Amniotic epithelial cell (primary cell): ENCODE measurements around the gene JUNB.
"Not testable (repeated sequence)": the region's sequence is repeated elsewhere in the genome, so short reads cannot be mapped to it uniquely, and the experiment has no call there.

Source experiments
- DNase-seq: peaks from one replicate; pipeline ENCODE4 v3.0.0-alpha.2; 2010; ENCODE audit warnings: low read depth

The JUNB gene

DNA sequence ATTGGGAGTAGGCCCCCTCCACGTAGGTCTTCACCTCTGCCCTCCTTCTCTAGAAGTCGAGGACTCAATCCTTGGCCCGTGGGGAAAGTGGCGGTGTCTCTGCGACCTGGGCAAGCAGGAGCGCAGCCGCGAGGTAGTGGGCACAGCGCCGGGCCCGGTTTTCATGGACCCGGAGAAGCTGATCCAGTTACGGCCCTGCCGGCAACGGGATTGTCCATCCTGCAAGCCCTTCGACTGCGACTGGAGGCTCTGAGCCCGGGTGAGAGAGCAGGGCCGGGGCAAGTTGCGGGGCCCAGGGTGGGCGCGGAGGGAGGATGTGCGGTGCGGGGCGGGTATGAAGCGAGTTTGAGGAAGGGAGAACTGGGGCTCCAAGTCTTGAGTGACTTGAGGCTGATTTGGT, 12.8 kb downstream of the JUNB start:
- no peak for DNase-seq

DNA sequence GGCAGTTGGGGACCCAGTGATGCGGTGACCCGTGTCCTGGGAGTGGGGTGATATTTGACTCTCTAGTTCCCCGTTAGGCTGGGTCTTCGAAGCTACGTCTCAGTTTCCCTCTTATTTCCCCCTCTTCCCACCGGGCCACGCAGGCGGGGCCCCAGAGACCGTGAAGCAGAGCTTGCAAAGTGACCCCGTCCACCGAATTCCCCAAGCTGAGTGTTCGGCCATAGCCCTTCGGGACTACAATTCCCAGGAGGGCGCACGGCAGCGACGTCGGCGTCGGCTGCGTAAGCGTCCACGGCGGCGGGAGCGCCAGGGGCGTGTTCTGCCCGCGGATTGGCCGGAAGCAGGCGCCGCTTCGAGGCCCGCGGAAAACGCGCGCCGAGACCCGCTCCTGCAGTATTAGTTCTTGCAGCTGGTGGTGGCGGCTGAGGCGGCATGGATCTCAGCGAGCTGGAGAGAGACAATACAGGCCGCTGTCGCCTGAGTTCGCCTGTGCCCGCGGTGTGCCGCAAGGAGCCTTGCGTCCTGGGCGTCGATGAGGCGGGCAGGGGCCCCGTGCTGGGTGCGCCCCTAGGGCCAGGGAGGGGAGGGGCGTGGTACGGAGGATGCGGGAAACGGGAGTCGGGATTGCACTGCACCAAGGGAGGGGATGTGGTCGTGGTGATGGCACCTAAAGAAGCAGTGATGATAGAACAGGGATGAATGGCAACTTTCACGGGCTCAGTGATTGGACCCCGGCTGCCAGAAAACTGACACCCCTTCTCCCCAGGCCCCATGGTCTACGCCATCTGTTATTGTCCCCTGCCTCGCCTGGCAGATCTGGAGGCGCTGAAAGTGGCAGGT, 15.2 kb downstream of the JUNB start, which contains the start of gene RNASEH2A:
Gene RNASEH2A, plus strand, starts transcription at position 343 of the 840 bp plus-strand sequence. Its CDS starts 90 bp downstream, at position 433.
- DNase-seq = peak; percentile 85

DNA sequence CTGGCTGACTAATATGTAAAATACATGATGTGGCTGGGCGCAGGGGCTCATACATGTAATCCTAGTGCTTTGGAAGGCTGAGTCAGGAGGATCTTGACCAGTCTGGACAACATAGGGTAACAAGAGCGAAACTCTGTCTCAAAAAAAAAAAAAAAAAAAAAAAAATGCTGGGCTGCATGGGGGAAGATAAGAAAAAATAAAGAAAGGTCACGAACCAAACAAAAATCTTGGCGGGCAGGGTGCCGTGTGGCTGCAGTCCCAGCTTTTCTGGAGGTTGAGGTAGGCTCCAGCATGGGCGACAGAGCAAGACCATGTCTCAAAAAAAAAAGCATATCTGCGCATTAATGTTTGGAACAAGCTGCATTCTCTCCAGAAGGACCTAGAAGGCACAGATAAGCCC, 23.8 kb downstream of the JUNB start:
- DNase-seq = no peak

DNA sequence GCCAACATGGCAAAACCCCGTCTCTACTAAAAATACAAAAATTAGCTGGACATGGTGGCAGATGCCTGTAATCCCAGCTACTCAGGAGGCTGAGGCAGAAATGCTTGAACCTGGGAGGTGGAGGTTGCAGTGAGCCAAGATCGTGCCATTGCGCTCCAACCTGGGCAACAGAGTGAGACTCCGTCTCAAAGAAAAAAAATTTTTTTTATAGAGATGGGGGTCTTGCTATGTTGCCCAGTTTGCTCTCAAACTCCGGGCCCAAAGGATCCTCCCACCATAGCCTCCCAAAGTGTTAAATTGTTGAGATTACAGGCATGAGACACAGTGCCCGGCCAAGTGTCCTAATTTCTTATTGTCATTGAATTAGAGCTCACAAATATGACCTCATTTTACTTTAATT, 25.9 kb downstream of the JUNB start:
- DNase-seq = not testable (repeated sequence)

DNA sequence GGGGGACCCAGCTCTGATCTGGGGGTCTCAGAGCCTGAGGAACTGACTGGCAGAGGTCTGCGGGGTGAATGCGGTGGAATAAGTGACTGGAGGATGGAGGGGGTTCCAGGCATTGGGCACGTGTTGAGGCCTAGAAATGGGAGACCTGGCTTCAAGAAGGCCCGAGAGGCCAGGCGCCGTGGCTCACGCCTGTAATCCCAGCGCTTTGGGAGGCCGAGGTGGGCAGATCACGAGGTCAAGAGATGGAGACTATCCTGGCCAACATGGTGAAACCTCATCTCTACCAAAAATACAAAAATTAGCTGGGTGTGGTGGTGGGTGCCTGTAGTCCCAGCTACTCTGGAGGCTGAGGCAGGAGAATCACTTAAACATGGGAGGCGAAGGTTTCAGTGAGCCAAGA, 26.5 kb downstream of the JUNB start:
- DNase-seq = not testable (repeated sequence)

DNA sequence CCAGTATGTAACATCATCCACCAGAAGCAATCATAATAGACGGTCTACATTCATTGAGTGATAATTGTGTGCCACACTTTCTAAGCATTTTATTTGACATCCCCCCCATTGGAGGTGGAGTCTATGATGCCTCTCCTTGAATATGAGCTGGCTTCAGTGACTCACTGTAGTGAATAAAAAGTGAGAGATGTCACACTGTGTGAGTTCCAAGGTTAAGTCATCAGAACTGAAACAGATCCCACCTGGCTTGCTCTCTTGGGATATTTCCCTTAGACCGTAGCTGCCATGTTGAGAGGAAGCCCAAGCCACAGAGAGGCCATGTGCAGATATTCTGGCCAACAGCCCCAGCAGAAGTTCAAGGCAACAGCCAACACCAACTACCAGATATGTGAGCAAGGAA, 30.5 kb downstream of the JUNB start:
- DNase-seq = no peak

DNA sequence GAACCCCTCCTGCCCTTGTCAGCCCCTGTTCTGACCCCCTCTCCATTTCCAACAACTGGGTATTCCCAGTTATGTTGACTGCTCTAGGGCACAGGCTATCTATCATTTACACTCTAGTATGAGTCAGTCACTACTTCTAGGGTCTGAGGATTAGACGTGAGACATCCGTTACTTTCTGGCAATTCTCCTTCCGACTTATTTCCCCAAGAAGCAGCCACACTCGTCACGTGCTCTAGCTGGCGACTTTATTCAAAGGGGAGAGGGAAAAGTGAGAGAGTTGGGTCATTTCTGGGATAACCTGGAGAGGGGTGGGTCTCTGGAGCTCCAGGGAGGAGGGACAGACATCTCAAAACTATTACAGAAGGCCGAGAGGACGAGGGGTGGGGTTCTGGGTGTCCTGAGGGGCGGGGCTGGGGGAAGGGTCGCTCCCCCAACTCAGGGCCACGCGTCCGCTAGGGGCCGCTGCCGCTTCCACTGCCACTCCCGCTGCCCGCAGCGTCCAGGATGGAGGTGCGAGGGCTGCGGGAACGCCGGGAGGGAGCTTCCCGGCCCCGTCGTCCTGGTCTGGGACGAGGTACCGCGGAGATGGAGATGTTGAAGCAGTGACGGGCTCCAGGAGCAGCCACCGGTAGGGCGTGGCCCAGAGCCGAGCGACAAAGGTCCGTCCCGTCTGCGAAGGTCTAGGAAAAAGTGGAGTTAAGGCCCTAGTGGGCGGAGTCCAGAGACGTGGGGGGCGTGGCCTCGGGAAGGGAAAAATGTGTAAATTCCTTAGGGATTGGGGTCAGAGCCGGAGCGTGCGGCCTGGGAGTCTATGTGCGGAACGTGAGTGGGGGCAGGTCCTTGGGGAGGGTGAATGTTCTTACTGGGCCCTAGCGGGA, 34.2 kb downstream of the JUNB start:
- peak; percentile 47 for DNase-seq

DNA sequence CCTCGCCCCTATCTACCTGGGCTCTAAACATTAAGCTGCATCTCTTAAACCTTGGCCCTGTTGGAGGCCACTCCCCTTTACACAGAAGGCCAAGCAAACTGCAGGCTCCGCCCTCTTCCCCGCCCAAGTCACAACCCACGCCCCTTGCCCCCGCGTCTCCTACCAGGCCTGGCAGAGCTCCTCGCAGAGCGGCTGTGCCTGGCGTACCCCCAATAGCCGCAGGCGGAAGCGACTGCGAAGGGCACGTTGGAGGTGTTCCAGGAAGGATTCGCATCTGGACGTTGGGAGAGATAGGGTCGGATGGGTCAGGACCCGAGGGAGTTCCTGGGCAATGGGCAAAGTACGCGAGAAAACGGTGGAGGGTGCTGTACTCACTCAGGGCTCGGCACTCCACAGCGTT, 37.2 kb downstream of the JUNB start:
- DNase-seq = no peak

DNA sequence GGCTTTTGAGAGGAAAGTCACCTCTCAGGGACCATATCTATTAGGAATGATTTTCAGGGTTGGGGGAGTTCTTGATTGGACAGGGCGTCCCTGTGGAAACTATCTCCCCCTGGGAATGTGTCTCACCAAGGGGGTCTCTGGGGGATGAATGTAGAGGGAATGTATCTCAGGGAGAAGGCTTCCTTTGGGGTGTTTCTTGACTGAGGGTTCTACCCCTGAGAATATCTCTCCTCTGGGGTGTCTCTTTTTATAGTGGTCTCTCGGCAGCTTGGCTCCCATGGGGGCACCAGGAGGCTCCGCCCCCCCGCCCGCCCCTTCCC, 42.1 kb downstream of the JUNB start:
- DNase-seq = no peak

DNA sequence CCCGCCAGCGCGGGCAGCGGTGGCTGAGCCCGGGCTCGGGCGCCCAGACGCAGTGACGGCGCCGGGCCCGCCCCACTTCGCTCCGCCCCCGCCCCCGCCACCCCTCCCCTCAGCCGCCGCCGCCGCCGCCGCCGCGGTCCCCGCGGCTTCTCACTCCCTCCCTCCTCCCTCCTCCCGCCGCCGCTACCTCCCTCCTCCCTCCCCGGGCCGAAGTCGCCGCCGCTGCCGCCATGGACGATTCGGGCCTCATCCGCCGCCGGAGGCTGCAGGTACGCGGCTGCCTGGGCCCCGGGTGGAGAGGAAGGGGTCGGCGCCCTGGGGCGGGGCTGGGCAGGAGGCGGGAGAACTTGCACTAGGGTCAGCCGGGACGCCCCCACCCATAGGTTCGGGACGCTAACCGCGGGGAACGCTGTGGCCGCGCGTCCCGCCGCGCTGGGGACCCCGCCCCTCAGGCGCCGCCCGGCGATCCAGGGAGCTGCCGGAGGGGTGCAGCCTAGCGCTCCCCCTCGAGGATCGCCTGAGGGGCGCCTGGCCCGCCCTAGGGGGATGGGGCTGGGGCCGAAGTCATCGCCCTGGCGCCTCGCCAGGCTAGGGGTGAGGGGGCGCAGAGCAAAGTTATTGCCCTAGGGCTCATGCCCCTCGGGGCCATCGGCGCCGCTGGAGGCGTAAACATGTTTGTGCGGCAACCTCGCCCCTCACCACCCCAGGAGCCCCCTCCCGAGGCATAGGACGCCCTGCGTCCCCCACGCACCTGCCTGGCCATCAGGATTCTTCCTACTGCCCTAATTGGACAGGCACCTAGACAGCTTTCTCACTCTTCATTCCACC, 42.7 kb downstream of the JUNB start:
- no peak for DNase-seq

DNA sequence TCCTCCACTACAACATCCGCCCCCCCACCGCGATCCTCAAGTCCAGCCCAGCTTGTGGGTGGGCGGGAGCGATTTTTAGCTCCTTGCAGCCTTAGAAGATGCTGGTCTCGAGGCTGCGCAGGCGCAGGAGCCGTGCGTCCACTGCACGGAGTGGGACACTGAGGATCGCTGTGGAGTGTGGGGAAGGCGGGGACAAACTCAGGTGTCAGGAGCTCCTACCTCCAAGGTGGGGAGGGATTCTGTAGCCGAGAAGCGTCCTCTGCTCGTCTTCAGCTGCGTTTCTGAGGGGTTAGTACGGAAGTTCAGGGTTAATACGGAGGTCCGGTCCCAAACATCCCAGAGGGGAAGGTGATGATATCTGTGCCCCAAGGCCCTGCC, 43.3 kb downstream of the JUNB start, which contains the start of gene RTBDN:
Gene RTBDN, minus strand, starts transcription at position 14 of the 378 bp plus-strand sequence. CDS start 4,600 bp downstream, outside the sequence.
- DNase-seq = no peak

DNA sequence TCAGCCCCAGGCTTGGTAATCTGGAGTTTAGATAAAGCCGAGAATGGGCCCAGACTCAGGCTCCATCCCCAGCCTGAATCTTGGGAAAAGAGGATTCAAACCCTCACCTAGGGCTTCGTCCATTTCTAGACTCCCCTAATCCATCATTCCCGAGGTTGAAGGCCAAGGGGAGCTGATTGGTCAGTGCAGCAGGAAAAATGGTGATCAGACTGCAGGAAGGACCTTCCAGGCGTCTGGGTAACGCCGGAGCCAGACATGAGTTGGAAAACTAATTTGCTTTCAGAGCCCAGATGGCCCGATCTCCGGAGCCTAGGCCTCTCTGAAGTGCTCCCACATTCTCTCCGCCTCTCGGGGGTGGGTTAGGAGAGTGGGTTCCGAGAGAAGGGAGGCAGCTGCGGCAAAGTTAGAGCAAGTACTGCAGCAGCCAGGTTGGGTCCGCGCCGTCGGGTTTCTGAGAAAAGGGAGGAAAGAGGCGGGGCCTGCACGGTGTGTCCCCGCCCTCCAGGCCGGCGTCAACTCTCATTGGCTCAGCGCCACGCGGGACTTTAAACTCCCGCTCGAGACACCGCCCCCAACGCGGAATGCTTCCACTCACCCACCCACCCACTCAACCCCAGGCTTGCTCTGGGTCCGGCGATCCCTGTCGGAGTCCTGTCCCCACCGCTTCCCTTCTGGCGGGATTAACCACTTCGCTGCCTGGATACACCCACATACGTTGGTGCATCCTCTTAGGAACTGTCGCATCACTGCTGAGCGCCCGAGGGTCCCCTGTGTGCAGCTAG, 43.9 kb downstream of the JUNB start:
- no peak for DNase-seq

DNA sequence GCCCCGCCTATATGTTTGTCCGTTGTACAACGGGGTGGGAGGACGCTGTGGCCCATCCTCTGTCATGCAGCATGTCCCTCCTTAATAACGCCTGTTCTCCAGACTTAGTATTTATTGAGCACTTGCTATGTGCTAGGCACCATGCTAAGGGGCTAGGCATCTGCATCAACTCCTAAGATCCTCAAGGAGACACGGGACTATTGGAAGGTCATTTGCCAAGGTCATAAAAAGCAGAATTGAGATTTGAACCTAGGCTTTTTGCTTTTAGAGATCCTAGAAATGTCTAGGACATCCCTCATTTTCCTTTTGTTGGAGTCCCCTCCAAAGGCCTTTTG, 45.2 kb downstream of the JUNB start:
- no peak for DNase-seq

DNA sequence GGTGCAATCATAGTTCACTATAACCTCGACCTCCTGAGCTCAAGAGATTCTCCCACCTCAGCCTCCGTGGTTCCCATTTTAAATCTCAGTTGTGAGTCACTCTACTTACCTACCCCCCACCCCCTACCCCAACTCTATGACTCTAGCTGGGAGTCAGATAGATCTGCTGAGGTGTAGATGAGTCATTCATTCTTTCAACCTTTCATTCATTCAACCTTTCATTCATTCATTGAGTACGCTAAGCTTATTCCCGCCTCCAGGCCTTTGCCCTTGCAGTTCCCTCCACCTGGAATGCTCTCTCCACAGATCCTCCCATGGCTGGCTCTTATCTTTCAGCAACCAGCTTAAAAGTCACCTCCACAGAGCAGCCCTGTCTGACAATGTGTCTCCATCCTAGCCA, 45.9 kb downstream of the JUNB start:
- no peak for DNase-seq

DNA sequence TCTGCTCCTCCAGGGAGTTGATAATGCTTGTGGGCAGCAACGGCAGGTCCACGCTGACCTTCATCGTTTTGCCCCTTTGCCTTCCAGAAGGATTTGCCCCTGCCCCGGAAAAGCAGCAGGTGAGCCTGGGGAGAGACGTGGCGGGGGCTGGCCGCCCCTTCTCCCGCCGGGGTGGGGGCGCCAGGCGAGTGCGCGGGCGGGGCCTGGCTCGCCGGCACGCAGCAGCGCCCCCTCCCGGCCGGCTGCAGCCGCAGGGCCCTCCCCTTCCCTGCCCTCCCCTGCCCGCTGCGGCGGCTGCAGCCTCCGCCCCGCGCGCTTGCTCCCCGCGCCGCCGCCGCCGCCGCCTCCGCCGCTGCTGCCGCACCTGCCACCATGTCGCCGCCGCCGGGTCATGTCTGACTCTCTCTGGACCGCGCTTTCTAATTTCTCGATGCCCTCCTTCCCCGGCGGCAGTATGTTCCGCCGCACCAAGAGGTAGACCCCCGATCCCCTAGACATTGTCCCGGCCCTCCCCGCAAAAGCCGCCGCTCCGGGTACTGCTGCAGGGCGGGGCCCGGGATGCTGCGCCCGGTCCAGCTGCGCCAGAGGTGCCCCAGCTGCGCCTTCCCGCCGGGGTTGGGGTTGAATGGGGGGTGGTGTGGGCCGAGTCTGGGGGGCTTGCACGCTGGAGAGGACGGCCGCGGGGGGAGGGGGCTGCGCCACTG, 47.0 kb downstream of the JUNB start, which contains the start of gene MAST1:
Gene MAST1, plus strand, starts transcription at position 334 of the 704 bp plus-strand sequence. Its CDS starts 58 bp downstream, at position 392.
- DNase-seq = no peak

DNA sequence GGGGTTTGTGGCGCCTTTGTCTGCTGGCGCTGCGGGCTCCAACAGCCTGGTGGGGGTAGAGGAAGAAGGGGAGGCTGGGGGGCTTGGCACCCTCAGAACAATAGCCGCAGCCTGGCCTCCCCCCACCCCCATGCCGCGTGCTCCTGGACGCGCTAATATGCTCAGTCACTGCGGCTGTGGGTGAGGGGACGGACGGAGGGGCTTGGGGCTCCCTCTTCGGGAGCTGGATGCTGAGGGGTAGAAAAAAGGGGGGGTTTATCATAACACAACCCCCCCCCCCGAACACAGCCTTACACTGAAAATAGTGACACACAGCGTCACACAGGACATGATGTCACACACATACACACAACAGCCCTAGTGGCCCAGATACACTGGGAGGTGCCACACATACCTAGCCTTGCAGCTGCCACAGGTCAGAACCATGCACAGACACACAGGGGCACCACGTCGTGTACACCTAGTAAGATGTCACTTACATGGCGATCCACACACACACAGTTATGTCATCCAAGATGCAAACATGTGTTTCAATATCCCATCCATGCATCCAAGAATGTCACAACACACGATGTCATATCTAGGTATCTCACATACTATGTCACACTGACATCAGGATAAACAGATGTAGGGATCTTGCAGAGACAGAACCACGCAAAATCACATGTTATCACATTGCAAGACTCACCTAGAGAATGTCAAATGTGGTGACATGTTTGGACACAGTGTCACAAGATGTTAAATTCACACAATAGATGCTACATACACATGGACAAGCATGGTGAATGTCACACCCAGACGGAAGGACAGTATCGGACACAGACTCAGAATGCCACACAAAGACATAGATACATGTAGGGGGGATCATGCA, 47.8 kb downstream of the JUNB start:
- no peak for DNase-seq

DNA sequence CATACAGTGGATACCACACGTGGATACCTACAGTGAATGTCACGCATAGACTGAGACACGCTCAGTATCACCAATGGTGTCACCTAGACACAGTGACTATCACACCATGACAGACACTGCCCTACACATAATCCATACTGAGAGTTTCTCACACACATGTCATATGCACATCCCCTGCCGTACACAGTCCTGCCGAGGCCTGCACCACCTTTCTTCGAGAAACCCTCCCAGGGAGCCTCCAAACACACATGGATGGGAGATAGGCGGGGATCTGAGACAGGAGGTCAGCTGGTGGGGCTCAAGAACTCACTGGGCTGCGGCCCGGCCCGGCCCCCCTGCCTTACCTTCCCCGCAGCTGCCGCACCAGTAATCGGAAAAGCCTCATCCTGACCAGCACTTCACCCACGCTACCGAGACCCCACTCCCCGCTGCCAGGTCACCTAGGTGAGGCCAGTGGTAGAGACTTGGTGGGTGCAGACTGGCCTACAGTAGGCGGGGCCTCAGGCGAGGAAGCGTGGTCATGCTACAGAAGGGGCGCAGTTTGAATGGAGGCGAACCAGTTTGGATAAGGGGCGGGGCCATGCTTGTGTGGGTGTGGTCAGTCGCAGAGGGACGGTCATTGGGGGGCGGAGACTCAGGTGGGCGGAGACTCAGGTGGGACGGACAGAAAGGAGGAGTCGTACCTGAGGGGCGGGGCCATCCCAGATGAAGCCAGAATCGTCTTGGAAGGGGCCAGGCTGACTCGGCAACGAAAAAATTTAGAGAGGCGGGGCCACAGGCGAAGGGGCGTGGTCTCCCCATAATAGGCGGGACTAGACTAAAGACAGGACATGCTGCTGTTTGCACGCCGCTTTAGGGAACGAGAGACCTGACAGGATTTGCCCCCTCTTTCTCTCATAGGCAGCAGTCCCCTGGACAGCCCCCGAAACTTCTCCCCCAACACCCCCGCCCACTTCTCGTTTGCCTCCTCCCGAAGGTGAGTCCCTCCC, 49.1 kb downstream of the JUNB start:
- peak; percentile 64 for DNase-seq

DNA sequence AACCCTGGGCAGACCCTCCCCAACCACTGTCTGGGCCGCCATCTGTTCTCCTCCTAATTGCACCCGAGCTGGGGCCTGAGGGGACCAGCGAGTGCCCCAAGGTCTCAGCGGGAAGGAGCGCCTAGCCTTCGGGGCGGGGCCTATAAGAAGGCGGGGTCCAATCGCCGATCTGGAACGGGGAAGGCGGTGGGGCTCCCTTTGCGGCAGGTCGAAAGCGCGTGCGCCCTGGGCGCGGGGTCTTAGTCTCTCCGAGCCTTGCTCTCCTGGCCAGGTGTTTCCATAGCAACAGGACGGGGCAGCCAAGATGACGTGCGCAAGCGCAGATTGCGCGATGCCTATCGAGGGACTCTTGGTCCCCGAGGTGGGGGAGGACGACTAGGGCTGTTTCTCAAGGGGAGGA, 49.8 kb downstream of the JUNB start:
- peak; percentile 27 for DNase-seq

DNA sequence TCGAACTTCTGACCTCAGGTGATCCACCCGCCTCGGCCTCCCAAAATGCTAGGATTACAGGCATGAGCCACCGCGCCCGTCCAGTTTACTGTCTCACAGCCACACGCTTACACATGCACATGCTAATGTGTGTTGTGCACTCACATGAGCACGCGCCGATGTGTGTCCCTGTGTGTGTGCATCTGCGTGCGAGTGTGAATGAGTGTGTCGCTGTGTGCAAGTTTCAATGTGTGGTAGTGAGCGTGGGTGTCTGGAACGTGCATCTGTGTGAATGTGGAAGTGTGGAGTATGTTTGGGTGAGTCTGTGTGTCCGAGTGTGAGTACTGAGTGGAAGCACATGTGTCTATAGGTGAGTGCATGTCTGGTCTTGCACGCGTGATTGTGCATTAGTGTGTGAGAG, 51.2 kb downstream of the JUNB start:
- DNase-seq = no peak
